Measurements from ENCODE around the gene PDIA6.

- TF ChIP-seq CTCF (IDR thresholded peaks at IDR 0.05; ENCODE audit: insufficient read depth, low read depth, low read length) (no peak), EZH2 (IDR thresholded peaks at IDR 0.05; ENCODE audit: insufficient read depth, low read length) (no peak)
Observed at GRCh38 chr2:10796703-10797102, 15.9 kb downstream of the PDIA6 start.

Measured in astrocyte (in vitro differentiated cells and primary cell).